GM13977 (cell line): ENCODE data around the gene MEF2C.

Experiments used
- DNase-seq: peaks from one replicate; pipeline ENCODE4 v3.0.0; 2012; ENCODE audit warnings: low spot score
- in situ Hi-C: fragments of 300-500 bp; cut with MboI; formaldehyde crosslinking; loops from one replicate; pipeline ENCODE4 v1.12.0; 2022; ENCODE audit warnings: low sequenced_read_pairs, low pct_unique_long_range_greater_than_20kb, mixed read lengths, inconsistent platforms; ENCODE audit not compliant: unreplicated experiment
- TF ChIP-seq, protein P1 (sequence below): IDR thresholded peaks from 2 replicates; pipeline ENCODE4 v1.5.1; 2012; ENCODE audit warnings: mild to moderate bottlenecking, control low read depth; ENCODE audit not compliant: insufficient read depth; ENCODE audit errors: extremely low read depth, missing control alignments

Gene MEF2C

DNA sequence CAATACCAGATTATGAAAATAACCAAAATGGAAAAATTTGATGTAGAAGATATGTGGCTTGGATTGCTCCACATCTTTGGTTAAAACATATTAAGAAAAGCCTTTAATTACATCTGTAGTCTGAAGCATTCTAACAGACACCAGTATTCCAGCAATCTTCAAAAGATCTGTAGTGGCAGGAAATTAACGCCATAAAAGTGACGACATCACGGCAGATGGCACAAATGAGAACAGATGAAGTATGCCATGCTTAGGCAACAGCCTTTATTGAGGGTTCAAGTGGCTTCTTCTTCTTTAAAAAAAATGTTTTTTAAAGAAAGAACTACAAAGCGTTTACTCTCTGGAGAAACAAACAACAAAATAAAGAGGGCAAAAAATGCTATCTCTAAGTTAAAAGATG is 164.2 kb downstream of the MEF2C start:
- in situ Hi-C loops, result loop anchor here (25.0 kb wide), 1 partner anchor 1544 kb away; no protein-coding TSS in a partner anchor

DNA sequence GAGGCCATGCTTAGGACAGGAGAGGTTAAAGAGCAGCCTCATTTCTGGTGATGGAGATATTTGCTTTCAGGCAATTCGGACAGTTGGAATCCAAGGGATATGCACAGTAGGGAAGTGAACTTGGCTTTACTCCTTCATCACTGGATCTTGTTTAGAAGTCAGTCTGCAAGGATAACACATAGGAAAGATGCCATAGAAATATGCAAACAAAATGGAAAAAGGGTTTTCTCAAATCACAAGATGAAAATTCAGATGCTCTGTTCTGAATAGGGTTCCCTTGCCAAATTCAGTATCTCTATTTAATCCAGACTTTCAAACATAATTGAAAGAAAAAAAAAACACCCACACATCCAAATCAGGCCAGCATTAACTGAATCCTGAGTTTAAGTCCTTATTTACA is 166.9 kb downstream of the MEF2C start:
- DNase-seq, result no peak
- in situ Hi-C loops, result loop anchor here (25.0 kb wide), 1 partner anchor 1546 kb away; no protein-coding TSS in a partner anchor
- TF ChIP-seq, protein P1, sequence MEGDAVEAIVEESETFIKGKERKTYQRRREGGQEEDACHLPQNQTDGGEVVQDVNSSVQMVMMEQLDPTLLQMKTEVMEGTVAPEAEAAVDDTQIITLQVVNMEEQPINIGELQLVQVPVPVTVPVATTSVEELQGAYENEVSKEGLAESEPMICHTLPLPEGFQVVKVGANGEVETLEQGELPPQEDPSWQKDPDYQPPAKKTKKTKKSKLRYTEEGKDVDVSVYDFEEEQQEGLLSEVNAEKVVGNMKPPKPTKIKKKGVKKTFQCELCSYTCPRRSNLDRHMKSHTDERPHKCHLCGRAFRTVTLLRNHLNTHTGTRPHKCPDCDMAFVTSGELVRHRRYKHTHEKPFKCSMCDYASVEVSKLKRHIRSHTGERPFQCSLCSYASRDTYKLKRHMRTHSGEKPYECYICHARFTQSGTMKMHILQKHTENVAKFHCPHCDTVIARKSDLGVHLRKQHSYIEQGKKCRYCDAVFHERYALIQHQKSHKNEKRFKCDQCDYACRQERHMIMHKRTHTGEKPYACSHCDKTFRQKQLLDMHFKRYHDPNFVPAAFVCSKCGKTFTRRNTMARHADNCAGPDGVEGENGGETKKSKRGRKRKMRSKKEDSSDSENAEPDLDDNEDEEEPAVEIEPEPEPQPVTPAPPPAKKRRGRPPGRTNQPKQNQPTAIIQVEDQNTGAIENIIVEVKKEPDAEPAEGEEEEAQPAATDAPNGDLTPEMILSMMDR, result no peak

More for the DNA sequence above, 164.2 kb downstream of the MEF2C start:
- TF ChIP-seq, protein P1, result no peak
- no peak for DNase-seq

DNA sequence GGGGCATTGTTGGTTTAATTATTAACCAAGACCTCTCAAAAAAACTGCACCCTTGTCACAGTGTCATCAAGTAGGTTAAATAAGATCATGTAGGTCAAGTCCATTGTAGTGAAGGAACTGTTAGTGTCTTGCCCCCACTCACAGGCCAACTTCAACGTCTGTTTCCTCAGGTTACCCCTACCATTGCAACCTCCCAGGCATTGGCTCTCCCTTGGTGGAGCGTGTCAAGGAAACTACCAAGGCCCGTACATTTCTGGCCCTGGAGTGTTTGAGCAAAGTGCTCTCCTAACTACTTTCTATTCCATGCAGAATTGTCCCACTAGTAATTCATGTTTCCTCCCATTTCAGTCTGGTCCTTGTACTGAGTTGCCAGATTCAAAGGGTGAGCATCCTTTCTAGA is 167.5 kb downstream of the MEF2C start:
- DNase-seq, result no peak
- in situ Hi-C loops, result loop anchor here (25.0 kb wide), 1 partner anchor 1547 kb away; no protein-coding TSS in a partner anchor
- TF ChIP-seq, protein P1, result no peak

DNA sequence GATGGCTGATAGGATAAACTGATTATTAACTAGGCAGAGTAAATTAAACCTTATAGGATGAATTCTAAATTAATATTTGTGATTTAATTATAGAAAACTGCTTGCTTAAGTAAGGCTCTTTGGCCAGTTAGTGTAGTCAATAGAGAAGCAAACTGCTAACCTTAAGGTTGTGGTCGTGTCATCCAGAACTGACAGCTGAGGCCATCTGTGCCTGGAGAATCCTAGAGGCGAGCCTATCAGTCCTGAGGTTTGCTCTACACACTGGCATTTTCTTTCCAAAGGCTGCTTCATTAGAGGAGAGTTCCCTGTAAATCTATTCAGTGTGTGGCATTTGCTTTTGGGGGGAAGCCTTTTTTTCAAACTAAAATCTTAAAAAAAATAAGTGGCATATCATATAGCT is 169.2 kb downstream of the MEF2C start:
- TF ChIP-seq, protein P1, result no peak
- in situ Hi-C loops, result loop anchor here (25.0 kb wide), 1 partner anchor 1548 kb away; no protein-coding TSS in a partner anchor
- DNase-seq, result no peak

DNA sequence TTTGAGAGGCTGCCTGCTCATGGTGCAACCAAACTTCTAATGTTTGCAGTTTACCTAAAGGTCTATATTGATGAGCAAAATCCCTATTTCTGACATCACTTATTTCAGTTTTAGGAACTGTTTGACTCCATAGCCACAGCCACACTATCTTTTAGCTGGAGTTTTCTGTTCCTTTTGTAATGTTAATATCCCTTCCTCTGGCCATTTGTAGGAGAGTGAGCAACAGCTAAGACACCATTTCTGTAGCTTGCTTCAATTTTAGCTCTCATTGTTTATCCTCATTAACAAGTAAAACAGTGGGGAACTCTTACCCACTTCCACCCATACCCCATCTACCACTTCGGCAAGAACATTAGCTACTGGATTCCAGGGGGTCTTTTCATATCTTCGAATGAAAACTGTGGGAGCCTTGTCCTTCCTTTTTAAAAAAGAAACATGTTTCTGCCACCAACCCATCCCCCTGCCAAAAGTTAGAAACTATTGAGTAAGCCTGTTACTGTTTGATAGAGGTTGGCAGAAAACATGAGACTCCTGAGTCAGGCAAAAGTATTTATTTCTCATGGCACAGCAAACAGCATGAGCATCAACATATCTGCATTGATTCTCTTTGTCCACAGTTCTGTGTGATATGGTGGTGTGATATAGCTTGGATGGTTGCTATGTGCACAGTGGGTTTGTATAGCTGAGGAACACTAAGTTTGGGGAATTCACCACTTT is 174.1 kb downstream of the MEF2C start:
- in situ Hi-C loops, result loop anchor here (25.0 kb wide), 1 partner anchor 1553 kb away; no protein-coding TSS in a partner anchor
- no peak for DNase-seq
- TF ChIP-seq, protein P1, result no peak

DNA sequence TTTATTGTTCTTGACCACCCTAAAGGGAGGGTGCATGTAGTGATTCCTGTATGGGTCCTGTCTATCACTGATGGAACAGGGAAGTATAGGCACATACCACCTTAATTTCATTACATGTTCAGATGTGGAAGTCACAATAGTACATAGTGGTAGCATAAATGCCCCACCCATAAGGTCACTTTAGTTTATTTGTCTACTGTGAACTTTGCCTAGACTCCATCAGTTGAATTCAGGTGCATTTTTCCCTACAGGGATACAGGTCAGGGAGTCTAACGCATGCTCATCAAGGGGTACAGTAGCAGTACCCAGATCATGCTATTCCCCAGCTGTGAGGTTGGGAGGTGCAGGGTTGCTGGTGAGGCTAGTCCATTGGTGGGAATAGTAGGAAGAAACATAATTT is 175.0 kb downstream of the MEF2C start:
- no peak for DNase-seq
- in situ Hi-C loops, result loop anchor here (25.0 kb wide), 1 partner anchor 1554 kb away; no protein-coding TSS in a partner anchor
- TF ChIP-seq, protein P1, result no peak
